Sigmoid colon (tissue), 7 donors: ENCODE measurements around the gene OR6C2. TPM values are rescaled to one million over a fixed set of nuclear protein-coding genes. Genes with fewer than 3 reads are reported as not detected.
"Not testable (repeated sequence)": the region's sequence is repeated elsewhere in the genome, so short reads cannot be mapped to it uniquely, and the experiment has no call there.

ENCODE experiments used
- DNase-seq: peaks from one replicate; pipeline ENCODE4 v3.0.0-alpha.2; 2019
- H3K27ac ChIP-seq, 4 donors: fragments of 200-600 bp; sonication (generic); one replicate each; pipeline ENCODE4 v1.5.1; 2016 to 2019; ENCODE audit warnings: mild to moderate bottlenecking in 1 of 4
- H3K27me3 ChIP-seq, 3 donors: fragments of 200-600 bp; sonication (generic); one replicate each; pipeline ENCODE4 v1.5.1; 2019; ENCODE audit warnings: mild to moderate bottlenecking in 1 of 3
- H3K36me3 ChIP-seq, 4 donors: fragments of 200-600 bp; sonication (generic); one replicate each; pipeline ENCODE4 v1.5.1; 2016 to 2019
- H3K4me1 ChIP-seq, 4 donors: fragments of 200-600 bp; sonication (generic); one replicate each; pipeline ENCODE4 v1.5.1; 2017 to 2019
- H3K4me3 ChIP-seq, 4 donors: fragments of 200-600 bp; sonication (generic); one replicate each; pipeline ENCODE4 v1.5.1; 2017 to 2019; ENCODE audit warnings: mild to moderate bottlenecking in 2 of 4, moderate library complexity in 1 of 4
- H3K9me3 ChIP-seq, 4 donors: fragments of 200-600 bp in 3 of 4; sonication (generic) in 3 of 4; one replicate each; pipeline versions ENCODE4 v1.5.1 to v1.6.1; 2013 to 2019
- EP300 ChIP-seq, 4 donors: sonication (generic); formaldehyde crosslinking; IDR thresholded peaks; one replicate each; pipeline ENCODE4 v1.6.1; 2017; ENCODE audit warnings: antibody characterized with exemption in 4 of 4
- POLR2A ChIP-seq, 2 donors: fragments of 450-650 bp; IDR thresholded peaks; one replicate each; pipeline ENCODE4 v1.6.1; 2016; ENCODE audit warnings: antibody characterized with exemption in 2 of 2, mild to moderate bottlenecking in 2 of 2, moderate library complexity in 2 of 2
- POLR2AphosphoS5 ChIP-seq, 4 donors: sonication (generic); formaldehyde crosslinking; IDR thresholded peaks; one replicate each; pipeline ENCODE4 v1.6.1; 2017; ENCODE audit warnings: antibody characterized with exemption in 4 of 4
- WGBS, 2 donors: extraction: QIAGEN DNeasy Blood & Tissue Kit; methylation state at CpG; one replicate each; pipeline ENCODE4 v1.1.7; 2013; 5-methylcytosine and 5-hydroxymethylcytosine counted together
- intact Hi-C: fragments of 100-400 bp; cut with DNase I; formaldehyde crosslinking; loops from one replicate; pipeline ENCODE4 v1.15.1; 2023
- polyA plus RNA-seq, 3 donors: library from polyadenylated mRNA; stranded (reverse); fragments of 200-250 nt; gene quantifications; one replicate each; pipeline ENCODE4 v1.2.3, GENCODE V29; 2013
- total RNA-seq, 4 donors: library from RNA; depleted of rRNA; stranded (reverse); fragments of >200 nt; gene quantifications; one replicate each; pipeline ENCODE4 v1.1.0, GENCODE V29; 2016
- TF ChIP-seq, protein P1 (sequence below), 4 experiments: fragments of 450-650 bp in 3 of 4; fragments of 200-600 bp in 1 of 4; IDR thresholded peaks; one replicate each; pipeline ENCODE4 v1.5.1; 2016 to 2019; ENCODE audit warnings: antibody characterized with exemption in 4 of 4, mild to moderate bottlenecking in 3 of 4, moderate library complexity in 2 of 4
- donor health status: healthy with polysubstance abuse.
- donor health status: Bipolar disorder and iron deficiency.
- donor health status: healthy.

Gene OR6C2
- total RNA-seq (not detected), polyA plus RNA-seq (not detected)

DNA sequence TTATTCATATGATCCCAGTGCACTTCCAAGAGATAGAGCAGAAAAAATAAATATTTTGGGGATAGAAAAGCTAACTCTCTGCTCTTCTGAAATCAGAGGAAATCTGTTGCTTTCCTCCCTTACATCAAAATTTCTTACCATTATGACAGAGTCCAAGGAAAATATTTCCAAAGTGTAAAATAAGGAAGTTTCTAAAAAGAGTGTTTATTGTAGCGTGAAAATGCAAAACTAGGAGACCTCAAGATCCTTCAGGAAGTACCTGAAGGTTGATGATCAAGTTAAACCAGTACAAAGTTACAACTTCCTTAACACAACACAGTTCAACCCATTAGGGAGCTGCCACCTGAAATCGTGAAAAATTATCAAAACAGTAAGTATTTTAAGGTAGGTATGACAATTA lies at the start of gene OR6C2:
Gene OR6C2 (plus strand): TSS at position 301 of the 400 bp plus-strand sequence. CDS start 8,138 bp downstream, outside the sequence.
- intact Hi-C loops: no loop called here
- H3K27ac ChIP-seq: no peak within 1 kb of the TSS
- H3K27me3 ChIP-seq: no peaks in the 10 kb centered on the region
- TF ChIP-seq POLR2AphosphoS5 (IDR thresholded peaks at IDR 0.05): no peak
- no peak for TF ChIP-seq EP300 (IDR thresholded peaks at IDR 0.05)
- TF ChIP-seq, protein P1, sequence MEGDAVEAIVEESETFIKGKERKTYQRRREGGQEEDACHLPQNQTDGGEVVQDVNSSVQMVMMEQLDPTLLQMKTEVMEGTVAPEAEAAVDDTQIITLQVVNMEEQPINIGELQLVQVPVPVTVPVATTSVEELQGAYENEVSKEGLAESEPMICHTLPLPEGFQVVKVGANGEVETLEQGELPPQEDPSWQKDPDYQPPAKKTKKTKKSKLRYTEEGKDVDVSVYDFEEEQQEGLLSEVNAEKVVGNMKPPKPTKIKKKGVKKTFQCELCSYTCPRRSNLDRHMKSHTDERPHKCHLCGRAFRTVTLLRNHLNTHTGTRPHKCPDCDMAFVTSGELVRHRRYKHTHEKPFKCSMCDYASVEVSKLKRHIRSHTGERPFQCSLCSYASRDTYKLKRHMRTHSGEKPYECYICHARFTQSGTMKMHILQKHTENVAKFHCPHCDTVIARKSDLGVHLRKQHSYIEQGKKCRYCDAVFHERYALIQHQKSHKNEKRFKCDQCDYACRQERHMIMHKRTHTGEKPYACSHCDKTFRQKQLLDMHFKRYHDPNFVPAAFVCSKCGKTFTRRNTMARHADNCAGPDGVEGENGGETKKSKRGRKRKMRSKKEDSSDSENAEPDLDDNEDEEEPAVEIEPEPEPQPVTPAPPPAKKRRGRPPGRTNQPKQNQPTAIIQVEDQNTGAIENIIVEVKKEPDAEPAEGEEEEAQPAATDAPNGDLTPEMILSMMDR (IDR thresholded peaks at IDR 0.05): no peak
- TF ChIP-seq POLR2A (IDR thresholded peaks at IDR 0.05): no peak
- H3K9me3 ChIP-seq: peaks cover 0 to 4% (median 0%) of the 10 kb centered on the region in 4 donors
- H3K36me3 ChIP-seq: no peaks in the 10 kb centered on the region
- no peaks in the 10 kb centered on the region for H3K4me1 ChIP-seq
- WGBS, 2 donors: 33 to 42% methylated on average over 2 of the region's 2 CpGs
- H3K4me3 ChIP-seq: no peak within 1 kb of the TSS
- DNase-seq: no peak

DNA sequence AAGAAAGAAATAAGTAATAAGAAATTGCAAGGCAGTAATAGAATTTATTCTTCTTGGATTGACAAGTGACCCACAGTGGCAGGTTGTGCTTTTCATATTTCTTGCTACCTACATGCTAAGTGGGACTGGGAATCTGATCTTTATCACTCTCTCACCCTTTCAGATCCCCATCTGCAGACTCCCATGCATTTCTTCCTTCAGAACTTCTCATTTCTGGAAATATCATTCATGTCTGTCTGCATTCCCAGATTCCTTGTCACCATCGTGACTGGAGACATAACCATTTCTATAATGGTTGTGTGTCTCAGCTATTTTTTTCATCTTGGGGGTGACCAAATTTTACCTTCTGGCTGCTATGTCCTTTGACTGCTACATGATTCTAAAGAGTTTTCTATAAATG lies 47.5 kb upstream of the OR6C2 start:
- no peaks in the 10 kb centered on the region for H3K27me3 ChIP-seq
- WGBS, 2 donors: 70 to 81% methylated on average over 1 of the region's 1 CpG
- no peaks in the 10 kb centered on the region for H3K36me3 ChIP-seq
- no peak for DNase-seq
- intact Hi-C loops: no loop called here
- TF ChIP-seq, protein P1 (IDR thresholded peaks at IDR 0.05): no peak
- TF ChIP-seq POLR2AphosphoS5 (IDR thresholded peaks at IDR 0.05) (no peak), POLR2A (IDR thresholded peaks at IDR 0.05) (no peak), EP300 (IDR thresholded peaks at IDR 0.05) (no peak)
- no peaks in the 10 kb centered on the region for H3K9me3 ChIP-seq
- no peak overlapping the region for H3K27ac ChIP-seq
- no peaks in the 10 kb centered on the region for H3K4me1 ChIP-seq
- H3K4me3 ChIP-seq: no peak overlapping the region

DNA sequence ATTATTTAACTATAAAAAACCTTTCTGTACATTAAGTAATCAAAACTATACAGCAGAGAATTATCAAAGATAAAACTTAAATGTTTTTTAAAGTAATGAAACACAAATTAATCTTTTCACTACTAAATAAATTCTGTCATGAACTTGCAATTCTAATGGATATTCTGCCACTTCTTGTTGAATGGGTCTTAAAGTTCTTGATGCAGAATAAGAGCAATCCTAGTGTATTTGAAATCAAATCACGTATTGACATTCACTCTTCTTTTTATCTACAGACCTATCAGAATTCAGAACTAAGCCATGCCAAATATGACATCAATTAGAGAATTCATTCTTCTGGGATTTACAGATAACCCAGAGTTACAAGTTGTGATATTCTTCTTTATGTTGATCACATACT lies 43.6 kb upstream of the OR6C2 start, which contains the start of gene OR6C65:
Gene OR6C65 (plus strand): TSS at position 301 of the 400 bp plus-strand sequence. CDS start 0 bp downstream, at position 301.
- 91 to 96% methylated on average over 1 of the region's 1 CpG for WGBS, 2 donors
- H3K9me3 ChIP-seq: no peaks in the 10 kb centered on the region
- no peaks in the 10 kb centered on the region for H3K27me3 ChIP-seq
- TF ChIP-seq POLR2A (IDR thresholded peaks at IDR 0.05) (no peak), POLR2AphosphoS5 (IDR thresholded peaks at IDR 0.05) (no peak), EP300 (IDR thresholded peaks at IDR 0.05) (no peak)
- TF ChIP-seq, protein P1 (IDR thresholded peaks at IDR 0.05): no peak
- no peaks in the 10 kb centered on the region for H3K4me1 ChIP-seq
- intact Hi-C loops: no loop called here
- no peaks in the 10 kb centered on the region for H3K36me3 ChIP-seq
- no peak for DNase-seq
- H3K27ac ChIP-seq: no peak within 1 kb of the TSS
- no peak within 1 kb of the TSS for H3K4me3 ChIP-seq

DNA sequence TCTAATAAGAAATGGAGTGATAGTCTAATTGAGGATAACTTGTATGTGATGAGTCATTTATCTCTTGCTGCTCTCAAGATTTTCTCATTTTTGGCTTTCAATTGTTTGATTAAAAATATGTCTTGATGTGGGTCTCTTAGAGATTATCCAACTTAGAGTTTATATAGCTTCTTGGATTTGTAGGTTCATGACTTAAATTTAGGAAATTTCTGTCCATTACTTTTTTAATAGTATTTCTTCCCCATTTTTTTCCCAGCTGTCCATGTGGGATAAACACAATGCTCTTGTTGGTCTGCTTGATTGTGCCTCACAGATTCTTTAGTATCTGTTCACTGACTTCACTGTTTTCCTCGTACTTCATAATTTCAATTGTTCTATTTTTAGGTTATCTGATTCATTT lies 36.0 kb upstream of the OR6C2 start:
- no peak for DNase-seq
- TF ChIP-seq, protein P1 (IDR thresholded peaks at IDR 0.05): no peak
- TF ChIP-seq POLR2AphosphoS5 (IDR thresholded peaks at IDR 0.05): no peak
- TF ChIP-seq POLR2A (IDR thresholded peaks at IDR 0.05): no peak
- TF ChIP-seq EP300 (IDR thresholded peaks at IDR 0.05): no peak
- Histone ChIP-seq H3K36me3 (no peaks in the 10 kb centered on the region), H3K27me3 (no peaks in the 10 kb centered on the region), H3K4me1 (no peaks in the 10 kb centered on the region), H3K4me3 (no peak overlapping the region), H3K27ac (no peak overlapping the region), H3K9me3 (no peaks in the 10 kb centered on the region)
- intact Hi-C loops: no loop called here
- WGBS, 2 donors: 77 to 90% methylated on average over 1 of the region's 1 CpG

DNA sequence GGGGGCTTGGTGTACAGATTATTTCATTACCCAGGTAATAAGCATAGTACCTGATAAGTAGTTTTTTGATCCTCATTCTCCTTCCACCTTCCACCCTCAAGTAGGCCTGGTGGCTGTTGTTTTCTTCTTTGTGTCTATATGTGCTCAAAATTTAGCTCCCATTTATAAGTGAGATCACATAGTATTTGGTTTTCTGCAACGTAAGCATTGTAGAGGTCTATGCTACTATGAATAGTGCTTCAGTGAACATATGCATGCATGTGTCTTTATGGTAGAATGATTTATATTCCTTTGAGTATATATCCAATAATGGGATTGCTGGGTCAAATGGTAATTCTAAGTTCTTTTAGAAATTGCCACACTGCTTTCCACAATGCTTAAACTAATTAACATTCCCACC lies 34.7 kb upstream of the OR6C2 start:
- H3K27ac ChIP-seq, intact Hi-C loops, H3K9me3 ChIP-seq, H3K36me3 ChIP-seq, H3K4me3 ChIP-seq, DNase-seq, H3K27me3 ChIP-seq, H3K4me1 ChIP-seq: not testable (repeated sequence)
- 90 to 93% methylated on average over 1 of the region's 1 CpG for WGBS, 2 donors

DNA sequence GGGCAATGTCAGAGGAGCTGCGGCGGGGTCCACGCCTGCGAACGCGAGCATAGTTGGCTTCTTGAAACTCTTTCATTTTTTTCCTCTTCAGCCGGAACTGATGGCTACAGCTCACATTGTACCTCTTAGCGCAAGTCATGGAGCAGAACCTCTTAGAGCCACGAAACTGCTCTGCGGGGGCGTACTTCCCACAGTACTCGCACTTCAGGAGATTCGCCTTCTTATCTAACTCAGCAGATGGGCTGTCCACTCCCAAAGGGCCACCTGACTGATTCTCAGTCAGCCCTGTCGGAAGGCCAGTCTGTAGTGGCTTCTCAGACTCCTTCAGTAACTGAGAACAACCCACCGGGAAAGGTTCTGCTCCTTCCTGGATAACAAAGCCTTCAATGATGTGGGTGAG lies 31.7 kb upstream of the OR6C2 start:
- H3K4me3 ChIP-seq, H3K27me3 ChIP-seq, H3K4me1 ChIP-seq, H3K9me3 ChIP-seq, intact Hi-C loops, H3K27ac ChIP-seq, H3K36me3 ChIP-seq, DNase-seq: not testable (repeated sequence)
- WGBS, 2 donors: 96% methylated on average over 15 of the region's 15 CpGs

DNA sequence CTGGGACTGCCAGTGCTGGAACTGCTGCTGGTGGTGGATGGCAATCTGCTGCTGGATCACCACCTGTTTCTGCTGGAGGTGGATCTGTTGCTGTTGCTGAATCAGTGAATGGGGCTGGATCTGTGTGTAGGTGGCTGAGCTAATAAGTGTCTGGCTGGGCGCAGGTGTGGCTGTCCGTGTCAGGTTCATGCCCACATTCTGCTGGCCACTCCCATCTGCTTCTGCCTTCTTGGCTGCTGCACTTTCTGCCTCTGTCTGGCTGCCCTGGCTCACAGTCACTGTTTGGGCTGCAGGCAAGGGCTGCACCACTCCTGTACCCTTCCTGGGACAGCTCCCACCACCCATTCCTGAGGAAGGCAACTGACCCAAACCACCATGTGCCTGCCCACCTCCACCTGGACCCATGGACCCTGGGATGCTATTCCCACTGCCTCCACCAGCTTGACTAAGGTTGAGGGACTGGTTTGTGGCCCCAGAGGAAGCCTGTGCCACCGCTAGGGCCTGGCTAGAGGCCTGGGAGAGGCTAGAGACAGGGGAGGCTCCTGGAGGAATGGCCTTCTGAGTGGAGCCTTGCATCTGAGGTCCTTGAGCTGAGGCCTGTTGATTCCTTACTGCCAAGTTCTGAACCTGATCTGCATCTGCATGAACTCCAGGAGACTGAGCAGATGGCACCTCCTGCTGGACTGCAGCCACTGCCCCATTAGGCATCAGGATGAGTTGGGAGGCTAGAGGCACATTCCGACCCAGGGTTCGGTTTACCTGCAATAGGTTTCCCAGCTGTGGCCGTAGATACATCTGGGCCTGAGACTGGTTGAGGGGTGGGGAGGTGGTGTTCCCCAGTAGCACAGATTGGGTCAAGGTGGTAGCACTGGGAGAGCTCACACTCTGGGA lies 30.1 kb upstream of the OR6C2 start:
- H3K4me3 ChIP-seq, H3K27ac ChIP-seq, H3K4me1 ChIP-seq, DNase-seq, intact Hi-C loops, H3K9me3 ChIP-seq, H3K27me3 ChIP-seq, H3K36me3 ChIP-seq: not testable (repeated sequence)
- 63 to 91% methylated on average over 5 of the region's 6 CpGs for WGBS, 2 donors

DNA sequence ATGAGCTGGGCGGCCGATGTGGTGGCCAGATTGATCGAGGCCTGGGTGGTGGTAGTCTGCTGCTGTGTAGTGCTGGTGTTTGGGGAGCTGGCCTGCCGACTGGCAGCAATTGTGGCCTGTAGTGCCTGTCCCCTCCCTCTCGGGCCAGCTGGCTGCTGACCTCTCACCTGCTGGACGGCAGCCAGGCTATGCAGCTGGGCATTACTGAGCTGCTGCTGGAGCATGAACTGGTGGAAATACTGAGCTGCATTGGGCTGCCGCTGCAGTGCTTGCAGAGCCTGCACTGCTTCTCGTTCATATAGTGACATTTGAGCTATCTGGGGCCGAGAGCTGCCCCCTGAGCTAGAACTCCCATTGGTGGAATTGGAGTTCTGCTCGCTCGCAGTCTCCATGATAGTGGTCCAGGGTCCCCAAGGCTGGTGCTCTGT lies 29.5 kb upstream of the OR6C2 start:
- H3K27ac ChIP-seq, intact Hi-C loops, H3K27me3 ChIP-seq, DNase-seq, H3K9me3 ChIP-seq, H3K4me1 ChIP-seq, H3K36me3 ChIP-seq, H3K4me3 ChIP-seq: not testable (repeated sequence)
- 41 to 63% methylated on average over 11 of the region's 11 CpGs for WGBS, 2 donors
